SK-N-MC (cell line): ENCODE data around the gene ZNF571.

Experiments used
- EZH2 ChIP-seq: fragments of 200-600 bp; sonication (generic); IDR thresholded peaks from one replicate; pipeline ENCODE4 v1.6.1; 2017; ENCODE audit warnings: antibody characterized with exemption
- FOXP2 ChIP-seq: optimal IDR thresholded peaks from 2 replicates; pipeline ENCODE3; 2011; ENCODE audit warnings: mild to moderate bottlenecking, moderate library complexity; ENCODE audit not compliant: insufficient read depth; ENCODE audit errors: extremely low read length, control extremely low read depth
- POLR2AphosphoS5 ChIP-seq: IDR thresholded peaks from 2 replicates; pipeline ENCODE4 v1.6.1; 2012; ENCODE audit warnings: mild to moderate bottlenecking, low read depth, low read length, borderline replicate concordance

DNA sequence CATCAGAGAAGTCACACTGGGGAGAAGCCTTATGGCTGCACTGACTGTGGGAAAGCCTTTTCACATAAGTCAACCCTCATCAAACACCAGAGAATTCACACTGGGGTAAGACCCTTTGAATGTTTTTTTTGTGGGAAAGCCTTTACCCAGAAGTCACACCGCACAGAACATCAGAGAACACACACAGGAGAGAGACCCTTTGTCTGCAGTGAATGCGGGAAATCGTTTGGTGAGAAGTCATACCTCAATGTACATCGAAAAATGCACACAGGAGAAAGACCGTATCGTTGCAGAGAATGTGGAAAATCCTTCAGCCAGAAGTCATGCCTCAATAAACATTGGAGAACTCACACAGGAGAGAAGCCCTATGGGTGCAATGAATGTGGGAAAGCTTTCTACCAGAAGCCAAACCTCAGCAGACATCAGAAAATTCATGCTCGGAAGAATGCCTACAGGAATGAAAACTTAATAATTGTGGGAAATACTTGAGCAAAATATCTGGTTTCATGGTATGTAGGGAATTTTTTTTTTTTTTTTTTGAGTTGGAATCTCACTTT lies 57.1 kb downstream of the ZNF571 start:
- TF ChIP-seq EZH2 (no peak), POLR2AphosphoS5 (no peak), FOXP2 (no peak)
